GM23338 (cell line): ENCODE results near the gene TAF1B. TPM values are rescaled to one million over a fixed set of nuclear protein-coding genes. Genes with fewer than 3 reads are reported as not detected.

Source experiments
- CREB1 ChIP-seq: fragments of 250-450 bp; sonication (Bioruptor Pico); IDR thresholded peaks from 2 replicates; pipeline ENCODE4 v1.5.0; 2020; ENCODE audit warnings: low read depth, mild to moderate bottlenecking, moderate library complexity
- EZH2phosphoT487 ChIP-seq: fragments of 200-600 bp; sonication (generic); IDR thresholded peaks from one replicate; pipeline ENCODE4 v1.8.1; 2018; ENCODE audit warnings: antibody characterized with exemption; ENCODE audit not compliant: unreplicated experiment
- JUNB ChIP-seq: IDR thresholded peaks from one replicate; pipeline ENCODE4 v1.6.1; 2016; ENCODE audit warnings: antibody characterized with exemption; ENCODE audit not compliant: unreplicated experiment
- NANOG ChIP-seq: IDR thresholded peaks from 2 replicates; pipeline ENCODE4 v1.6.1; 2016; ENCODE audit warnings: antibody characterized with exemption, borderline replicate concordance
- POLR2AphosphoS5 ChIP-seq: IDR thresholded peaks from 2 replicates; pipeline ENCODE4 v1.6.1; 2016; ENCODE audit warnings: antibody characterized with exemption, low read depth
- STAT1 ChIP-seq: IDR thresholded peaks from one replicate; pipeline ENCODE4 v1.6.1; 2016; ENCODE audit warnings: antibody characterized with exemption; ENCODE audit not compliant: unreplicated experiment
- ZNF114 ChIP-seq: fragments of 250-450 bp; sonication (Bioruptor Pico); IDR thresholded peaks from 2 replicates; pipeline ENCODE4 v1.5.0; 2020; ENCODE audit warnings: mild to moderate bottlenecking, moderate library complexity
- ZNF331 ChIP-seq: fragments of 250-450 bp; sonication (Bioruptor Pico); IDR thresholded peaks from 2 replicates; pipeline ENCODE4 v1.5.0; 2020; ENCODE audit warnings: low read depth, mild to moderate bottlenecking, moderate library complexity
- polyA plus RNA-seq: library from polyadenylated mRNA; unstranded; fragments of >200 nt; fragmentation: Nextera tagmentation; extraction: Ambion mirVana; gene quantifications from 2 replicates; pipeline ENCODE4 v1.2.1, GENCODE V29; 2016
- total RNA-seq: library from RNA; depleted of rRNA; stranded (reverse); fragments of >200 nt; shearing (Covaris generic); gene quantifications from 2 replicates; pipeline ENCODE4 v1.2.3, GENCODE V29; 2014
- TF ChIP-seq, protein P1 (sequence below): fragments of 250-450 bp; sonication (Bioruptor Pico); IDR thresholded peaks from 2 replicates; pipeline ENCODE4 v1.5.0; 2020; ENCODE audit warnings: mild to moderate bottlenecking, moderate library complexity
- TF ChIP-seq, protein P2 (sequence below): IDR thresholded peaks from one replicate; pipeline ENCODE4 v1.6.1; 2018; ENCODE audit warnings: antibody characterized with exemption; ENCODE audit not compliant: unreplicated experiment
- TF ChIP-seq, protein P3 (sequence below): IDR thresholded peaks from 2 replicates; pipeline ENCODE4 v1.6.1; 2016; ENCODE audit warnings: antibody characterized with exemption

TAF1B gene
- total and polyA plus RNA-seq, 2 experiments from 2014 or later: 22.2 to 28.9 TPM

DNA sequence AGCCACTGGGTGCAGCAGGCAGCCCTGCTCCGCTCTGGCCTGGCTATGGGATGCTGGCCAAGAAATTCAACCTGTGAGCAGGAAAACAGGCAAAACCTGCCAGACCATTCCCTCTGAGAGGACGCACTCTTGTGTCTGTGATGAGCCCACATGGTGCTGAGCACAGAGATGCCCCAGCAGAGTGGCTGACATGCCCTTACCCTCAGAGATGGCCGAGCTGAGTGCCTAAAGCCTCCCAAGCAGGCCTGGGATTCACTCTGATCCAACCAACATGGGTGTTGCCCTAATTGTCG is 34.3 kb upstream of the TAF1B start (continued):
- TF ChIP-seq, protein P1, sequence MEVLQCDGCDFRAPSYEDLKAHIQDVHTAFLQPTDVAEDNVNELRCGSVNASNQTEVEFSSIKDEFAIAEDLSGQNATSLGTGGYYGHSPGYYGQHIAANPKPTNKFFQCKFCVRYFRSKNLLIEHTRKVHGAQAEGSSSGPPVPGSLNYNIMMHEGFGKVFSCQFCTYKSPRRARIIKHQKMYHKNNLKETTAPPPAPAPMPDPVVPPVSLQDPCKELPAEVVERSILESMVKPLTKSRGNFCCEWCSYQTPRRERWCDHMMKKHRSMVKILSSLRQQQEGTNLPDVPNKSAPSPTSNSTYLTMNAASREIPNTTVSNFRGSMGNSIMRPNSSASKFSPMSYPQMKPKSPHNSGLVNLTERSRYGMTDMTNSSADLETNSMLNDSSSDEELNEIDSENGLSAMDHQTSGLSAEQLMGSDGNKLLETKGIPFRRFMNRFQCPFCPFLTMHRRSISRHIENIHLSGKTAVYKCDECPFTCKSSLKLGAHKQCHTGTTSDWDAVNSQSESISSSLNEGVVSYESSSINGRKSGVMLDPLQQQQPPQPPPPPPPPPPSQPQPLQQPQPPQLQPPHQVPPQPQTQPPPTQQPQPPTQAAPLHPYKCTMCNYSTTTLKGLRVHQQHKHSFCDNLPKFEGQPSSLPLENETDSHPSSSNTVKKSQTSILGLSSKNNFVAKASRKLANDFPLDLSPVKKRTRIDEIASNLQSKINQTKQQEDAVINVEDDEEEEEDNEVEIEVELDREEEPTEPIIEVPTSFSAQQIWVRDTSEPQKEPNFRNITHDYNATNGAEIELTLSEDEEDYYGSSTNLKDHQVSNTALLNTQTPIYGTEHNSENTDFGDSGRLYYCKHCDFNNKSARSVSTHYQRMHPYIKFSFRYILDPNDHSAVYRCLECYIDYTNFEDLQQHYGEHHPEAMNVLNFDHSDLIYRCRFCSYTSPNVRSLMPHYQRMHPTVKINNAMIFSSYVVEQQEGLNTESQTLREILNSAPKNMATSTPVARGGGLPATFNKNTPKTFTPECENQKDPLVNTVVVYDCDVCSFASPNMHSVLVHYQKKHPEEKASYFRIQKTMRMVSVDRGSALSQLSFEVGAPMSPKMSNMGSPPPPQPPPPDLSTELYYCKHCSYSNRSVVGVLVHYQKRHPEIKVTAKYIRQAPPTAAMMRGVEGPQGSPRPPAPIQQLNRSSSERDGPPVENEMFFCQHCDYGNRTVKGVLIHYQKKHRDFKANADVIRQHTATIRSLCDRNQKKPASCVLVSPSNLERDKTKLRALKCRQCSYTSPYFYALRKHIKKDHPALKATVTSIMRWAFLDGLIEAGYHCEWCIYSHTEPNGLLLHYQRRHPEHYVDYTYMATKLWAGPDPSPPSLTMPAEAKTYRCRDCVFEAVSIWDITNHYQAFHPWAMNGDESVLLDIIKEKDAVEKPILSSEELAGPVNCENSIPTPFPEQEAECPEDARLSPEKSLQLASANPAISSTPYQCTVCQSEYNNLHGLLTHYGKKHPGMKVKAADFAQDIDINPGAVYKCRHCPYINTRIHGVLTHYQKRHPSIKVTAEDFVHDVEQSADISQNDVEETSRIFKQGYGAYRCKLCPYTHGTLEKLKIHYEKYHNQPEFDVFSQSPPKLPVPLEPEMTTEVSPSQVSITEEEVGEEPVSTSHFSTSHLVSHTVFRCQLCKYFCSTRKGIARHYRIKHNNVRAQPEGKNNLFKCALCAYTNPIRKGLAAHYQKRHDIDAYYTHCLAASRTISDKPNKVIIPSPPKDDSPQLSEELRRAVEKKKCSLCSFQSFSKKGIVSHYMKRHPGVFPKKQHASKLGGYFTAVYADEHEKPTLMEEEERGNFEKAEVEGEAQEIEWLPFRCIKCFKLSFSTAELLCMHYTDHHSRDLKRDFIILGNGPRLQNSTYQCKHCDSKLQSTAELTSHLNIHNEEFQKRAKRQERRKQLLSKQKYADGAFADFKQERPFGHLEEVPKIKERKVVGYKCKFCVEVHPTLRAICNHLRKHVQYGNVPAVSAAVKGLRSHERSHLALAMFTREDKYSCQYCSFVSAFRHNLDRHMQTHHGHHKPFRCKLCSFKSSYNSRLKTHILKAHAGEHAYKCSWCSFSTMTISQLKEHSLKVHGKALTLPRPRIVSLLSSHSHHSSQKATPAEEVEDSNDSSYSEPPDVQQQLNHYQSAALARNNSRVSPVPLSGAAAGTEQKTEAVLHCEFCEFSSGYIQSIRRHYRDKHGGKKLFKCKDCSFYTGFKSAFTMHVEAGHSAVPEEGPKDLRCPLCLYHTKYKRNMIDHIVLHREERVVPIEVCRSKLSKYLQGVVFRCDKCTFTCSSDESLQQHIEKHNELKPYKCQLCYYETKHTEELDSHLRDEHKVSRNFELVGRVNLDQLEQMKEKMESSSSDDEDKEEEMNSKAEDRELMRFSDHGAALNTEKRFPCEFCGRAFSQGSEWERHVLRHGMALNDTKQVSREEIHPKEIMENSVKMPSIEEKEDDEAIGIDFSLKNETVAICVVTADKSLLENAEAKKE (CRISPR knock-in tag): no peak
- TF ChIP-seq POLR2AphosphoS5 (no peak), EZH2phosphoT487 (no peak), CREB1 (no peak), STAT1 (no peak), ZNF331 (CRISPR knock-in tag) (no peak), JUNB (no peak), ZNF114 (no peak), NANOG (no peak)
- TF ChIP-seq, protein P2, sequence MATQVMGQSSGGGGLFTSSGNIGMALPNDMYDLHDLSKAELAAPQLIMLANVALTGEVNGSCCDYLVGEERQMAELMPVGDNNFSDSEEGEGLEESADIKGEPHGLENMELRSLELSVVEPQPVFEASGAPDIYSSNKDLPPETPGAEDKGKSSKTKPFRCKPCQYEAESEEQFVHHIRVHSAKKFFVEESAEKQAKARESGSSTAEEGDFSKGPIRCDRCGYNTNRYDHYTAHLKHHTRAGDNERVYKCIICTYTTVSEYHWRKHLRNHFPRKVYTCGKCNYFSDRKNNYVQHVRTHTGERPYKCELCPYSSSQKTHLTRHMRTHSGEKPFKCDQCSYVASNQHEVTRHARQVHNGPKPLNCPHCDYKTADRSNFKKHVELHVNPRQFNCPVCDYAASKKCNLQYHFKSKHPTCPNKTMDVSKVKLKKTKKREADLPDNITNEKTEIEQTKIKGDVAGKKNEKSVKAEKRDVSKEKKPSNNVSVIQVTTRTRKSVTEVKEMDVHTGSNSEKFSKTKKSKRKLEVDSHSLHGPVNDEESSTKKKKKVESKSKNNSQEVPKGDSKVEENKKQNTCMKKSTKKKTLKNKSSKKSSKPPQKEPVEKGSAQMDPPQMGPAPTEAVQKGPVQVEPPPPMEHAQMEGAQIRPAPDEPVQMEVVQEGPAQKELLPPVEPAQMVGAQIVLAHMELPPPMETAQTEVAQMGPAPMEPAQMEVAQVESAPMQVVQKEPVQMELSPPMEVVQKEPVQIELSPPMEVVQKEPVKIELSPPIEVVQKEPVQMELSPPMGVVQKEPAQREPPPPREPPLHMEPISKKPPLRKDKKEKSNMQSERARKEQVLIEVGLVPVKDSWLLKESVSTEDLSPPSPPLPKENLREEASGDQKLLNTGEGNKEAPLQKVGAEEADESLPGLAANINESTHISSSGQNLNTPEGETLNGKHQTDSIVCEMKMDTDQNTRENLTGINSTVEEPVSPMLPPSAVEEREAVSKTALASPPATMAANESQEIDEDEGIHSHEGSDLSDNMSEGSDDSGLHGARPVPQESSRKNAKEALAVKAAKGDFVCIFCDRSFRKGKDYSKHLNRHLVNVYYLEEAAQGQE: no peak
- TF ChIP-seq, protein P3, sequence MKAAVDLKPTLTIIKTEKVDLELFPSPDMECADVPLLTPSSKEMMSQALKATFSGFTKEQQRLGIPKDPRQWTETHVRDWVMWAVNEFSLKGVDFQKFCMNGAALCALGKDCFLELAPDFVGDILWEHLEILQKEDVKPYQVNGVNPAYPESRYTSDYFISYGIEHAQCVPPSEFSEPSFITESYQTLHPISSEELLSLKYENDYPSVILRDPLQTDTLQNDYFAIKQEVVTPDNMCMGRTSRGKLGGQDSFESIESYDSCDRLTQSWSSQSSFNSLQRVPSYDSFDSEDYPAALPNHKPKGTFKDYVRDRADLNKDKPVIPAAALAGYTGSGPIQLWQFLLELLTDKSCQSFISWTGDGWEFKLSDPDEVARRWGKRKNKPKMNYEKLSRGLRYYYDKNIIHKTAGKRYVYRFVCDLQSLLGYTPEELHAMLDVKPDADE: no peak
